ENCODE results near the gene NHLRC3. TPM values are rescaled to one million over a fixed set of nuclear protein-coding genes. Genes with fewer than 3 reads are reported as not detected.

The NHLRC3 gene
- total and polyA plus RNA-seq, 7 donors: 2.4 to 16.9 (median 14.5) TPM

- Histone ChIP-seq H3K4me3 (no peak overlapping the region), H3K27ac (no peak overlapping the region), H3K27me3 (no peaks in the 10 kb centered on the region), H3K36me3 (peaks cover 8 to 82% (median 21%) of the 10 kb centered on the region in 4 donors), H3K4me1 (no peaks in the 10 kb centered on the region), H3K9me3 (no peaks in the 10 kb centered on the region)
- 20 to 70% methylated on average over 2 of the region's 2 CpGs for WGBS, 2 donors
- intact Hi-C loops (cut with DNase I): no loop called here
- no peak for DNase-seq
- TF ChIP-seq EP300 (IDR thresholded peaks at IDR 0.05) (no peak), CTCF (IDR thresholded peaks at IDR 0.05) (no peak), POLR2A (IDR thresholded peaks at IDR 0.05) (no peak), POLR2AphosphoS5 (IDR thresholded peaks at IDR 0.05) (no peak)
Measured at GRCh38 chr13:39023316-39023715, 14.9 kb upstream of the NHLRC3 start.

GRCh38 chr13:39023761-39024160, 14.5 kb upstream of the NHLRC3 start:
- H3K27me3 ChIP-seq: no peaks in the 10 kb centered on the region
- H3K9me3 ChIP-seq: no peaks in the 10 kb centered on the region
- H3K27ac ChIP-seq: no peak overlapping the region
- H3K4me3 ChIP-seq: no peak overlapping the region
- H3K4me1 ChIP-seq: no peaks in the 10 kb centered on the region
- H3K36me3 ChIP-seq: peaks cover 8 to 83% (median 23%) of the 10 kb centered on the region in 4 donors
- DNase-seq: no peak
- TF ChIP-seq CTCF (IDR thresholded peaks at IDR 0.05) (no peak), POLR2A (IDR thresholded peaks at IDR 0.05) (no peak), EP300 (IDR thresholded peaks at IDR 0.05) (no peak), POLR2AphosphoS5 (IDR thresholded peaks at IDR 0.05) (no peak)
- intact Hi-C loops (cut with DNase I): no loop called here

- no peak for DNase-seq
- H3K36me3 ChIP-seq: peaks cover 8 to 82% (median 23%) of the 10 kb centered on the region in 4 donors
Measured at GRCh38 chr13:39025433-39025839, 12.8 kb upstream of the NHLRC3 start.

GRCh38 chr13:39032150-39032549, 6.1 kb upstream of the NHLRC3 start:
- H3K36me3 ChIP-seq: peaks cover 0 to 23% (median 6%) of the 10 kb centered on the region in 4 donors
- H3K27me3 ChIP-seq: no peaks in the 10 kb centered on the region
- peaks cover 0 to 35% (median 28%) of the 10 kb centered on the region in 4 donors for H3K4me1 ChIP-seq
- H3K27ac ChIP-seq: no peak overlapping the region
- 96 to 97% methylated on average over 1 of the region's 1 CpG for WGBS, 2 donors
- DNase-seq: no peak
- H3K4me3 ChIP-seq: no peak overlapping the region
- TF ChIP-seq POLR2AphosphoS5 (IDR thresholded peaks at IDR 0.05): no peak
- TF ChIP-seq POLR2A (IDR thresholded peaks at IDR 0.05): no peak
- no peak for TF ChIP-seq EP300 (IDR thresholded peaks at IDR 0.05)
- TF ChIP-seq CTCF (IDR thresholded peaks at IDR 0.05): no peak
- intact Hi-C loops (cut with DNase I): no loop called here
- no peaks in the 10 kb centered on the region for H3K9me3 ChIP-seq

More at GRCh38 chr13:39025433-39025839, 12.8 kb upstream of the NHLRC3 start:
- Histone ChIP-seq H3K4me3 (no peak overlapping the region), H3K27me3 (no peaks in the 10 kb centered on the region), H3K27ac (no peak overlapping the region), H3K4me1 (no peaks in the 10 kb centered on the region), H3K9me3 (no peaks in the 10 kb centered on the region)
- no peak for TF ChIP-seq CTCF (IDR thresholded peaks at IDR 0.05)
- no peak for TF ChIP-seq POLR2AphosphoS5 (IDR thresholded peaks at IDR 0.05)
- no peak for TF ChIP-seq EP300 (IDR thresholded peaks at IDR 0.05)
- TF ChIP-seq POLR2A (IDR thresholded peaks at IDR 0.05): no peak
- WGBS, 2 donors: 22 to 63% methylated on average over 2 of the region's 2 CpGs
- intact Hi-C loops (cut with DNase I): no loop called here

GRCh38 chr13:39034085-39034484, 4.2 kb upstream of the NHLRC3 start:
- Histone ChIP-seq H3K4me3 (no peak overlapping the region), H3K4me1 (peaks cover 0 to 41% (median 33%) of the 10 kb centered on the region in 4 donors), H3K36me3 (peaks cover 0 to 6% (median 0%) of the 10 kb centered on the region in 4 donors), H3K27me3 (no peaks in the 10 kb centered on the region), H3K27ac (no peak overlapping the region), H3K9me3 (no peaks in the 10 kb centered on the region)
- no peak for DNase-seq
- intact Hi-C loops (cut with DNase I): no loop called here
- no peak for TF ChIP-seq POLR2AphosphoS5 (IDR thresholded peaks at IDR 0.05)
- no peak for TF ChIP-seq EP300 (IDR thresholded peaks at IDR 0.05)
- no peak for TF ChIP-seq CTCF (IDR thresholded peaks at IDR 0.05)
- TF ChIP-seq POLR2A (IDR thresholded peaks at IDR 0.05): no peak
- WGBS, 2 donors: 61 to 77% methylated on average over 1 of the region's 1 CpG
